ENCODE results near the gene MYO5B. TPM values are rescaled to one million over a fixed set of nuclear protein-coding genes. Genes with fewer than 3 reads are reported as not detected.

Gene MYO5B
- total and polyA plus RNA-seq, 2 experiments from 2014 or later: 20.3 to 41.9 TPM

GRCh38 chr18:49974079-49974478, 220.9 kb downstream of the MYO5B start:
- H3K9me3 ChIP-seq (ENCODE audit: low read depth): no peaks in the 10 kb centered on the region
- 94% methylated on average over 9 of the region's 9 CpGs for WGBS (ENCODE audit: low lambda C conversion rate, missing lambda C conversion rate)
- H3K9me2 ChIP-seq (replicated peaks; ENCODE audit: insufficient read depth): no peaks in the 10 kb centered on the region
- no peak overlapping the region for H2AFZ ChIP-seq
- TF ChIP-seq EZH2phosphoT487 (IDR thresholded peaks at IDR 0.05; ENCODE audit: low read depth, severe bottlenecking, unreplicated experiment) (no peak), EZH2 (IDR thresholded peaks at IDR 0.05; ENCODE audit: borderline replicate concordance) (no peak), CTCF (IDR thresholded peaks at IDR 0.05; ENCODE audit: poor library complexity) (no peak)
- no peaks in the 10 kb centered on the region for H3K27me3 ChIP-seq
- H3K27ac ChIP-seq: no peak overlapping the region
- H4K20me1 ChIP-seq (ENCODE audit: insufficient read depth, poor library complexity, severe bottlenecking): no peaks in the 10 kb centered on the region
- no peaks in the 10 kb centered on the region for H3K79me2 ChIP-seq
- H3K36me3 ChIP-seq (replicated peaks; ENCODE audit: insufficient read depth, low read depth): no peaks in the 10 kb centered on the region
- no peak overlapping the region for H3K4me2 ChIP-seq
- no peaks in the 10 kb centered on the region for H3K4me1 ChIP-seq (ENCODE audit: insufficient read depth)
- no peak for DNase-seq (ENCODE audit: low spot score)
- H3K4me3 ChIP-seq: no peak overlapping the region

- no peak overlapping the region for H2AFZ ChIP-seq
- TF ChIP-seq CTCF (IDR thresholded peaks at IDR 0.05; ENCODE audit: poor library complexity): no peak
- TF ChIP-seq EZH2 (IDR thresholded peaks at IDR 0.05; ENCODE audit: borderline replicate concordance): no peak
- no peak for TF ChIP-seq EZH2phosphoT487 (IDR thresholded peaks at IDR 0.05; ENCODE audit: low read depth, severe bottlenecking, unreplicated experiment)
- H3K9me3 ChIP-seq (ENCODE audit: low read depth): no peaks in the 10 kb centered on the region
- H3K4me2 ChIP-seq: no peak overlapping the region
- H3K4me3 ChIP-seq: no peak overlapping the region
- H4K20me1 ChIP-seq (ENCODE audit: insufficient read depth, poor library complexity, severe bottlenecking): no peaks in the 10 kb centered on the region
- H3K36me3 ChIP-seq (replicated peaks; ENCODE audit: insufficient read depth, low read depth): no peaks in the 10 kb centered on the region
- H3K27me3 ChIP-seq: no peaks in the 10 kb centered on the region
- no peak for DNase-seq (ENCODE audit: low spot score)
- peaks cover 4% of the 10 kb centered on the region for H3K4me1 ChIP-seq (ENCODE audit: insufficient read depth)
- no peak overlapping the region for H3K27ac ChIP-seq
- no peaks in the 10 kb centered on the region for H3K79me2 ChIP-seq
- 96% methylated on average over 3 of the region's 3 CpGs for WGBS (ENCODE audit: low lambda C conversion rate, missing lambda C conversion rate)
- H3K9me2 ChIP-seq (replicated peaks; ENCODE audit: insufficient read depth): no peaks in the 10 kb centered on the region
Measured at GRCh38 chr18:49973592-49973991, 221.4 kb downstream of the MYO5B start.

- H2AFZ ChIP-seq: no peak overlapping the region
- no peaks in the 10 kb centered on the region for H3K9me3 ChIP-seq (ENCODE audit: low read depth)
- H3K4me2 ChIP-seq: no peak overlapping the region
- 92% methylated on average over 3 of the region's 3 CpGs for WGBS (ENCODE audit: low lambda C conversion rate, missing lambda C conversion rate)
- H3K27me3 ChIP-seq: no peaks in the 10 kb centered on the region
- no peak overlapping the region for H3K27ac ChIP-seq
- H3K36me3 ChIP-seq (replicated peaks; ENCODE audit: insufficient read depth, low read depth): no peaks in the 10 kb centered on the region
- TF ChIP-seq EZH2phosphoT487 (IDR thresholded peaks at IDR 0.05; ENCODE audit: low read depth, severe bottlenecking, unreplicated experiment) (no peak), EZH2 (IDR thresholded peaks at IDR 0.05; ENCODE audit: borderline replicate concordance) (no peak), CTCF (IDR thresholded peaks at IDR 0.05; ENCODE audit: poor library complexity) (no peak)
- DNase-seq (ENCODE audit: low spot score): no peak
- H4K20me1 ChIP-seq (ENCODE audit: insufficient read depth, poor library complexity, severe bottlenecking): no peaks in the 10 kb centered on the region
- no peaks in the 10 kb centered on the region for H3K79me2 ChIP-seq
- peaks cover 12% of the 10 kb centered on the region for H3K4me1 ChIP-seq (ENCODE audit: insufficient read depth)
- H3K9me2 ChIP-seq (replicated peaks; ENCODE audit: insufficient read depth): no peaks in the 10 kb centered on the region
- H3K4me3 ChIP-seq: no peak overlapping the region
Measured at GRCh38 chr18:49972535-49972934, 222.4 kb downstream of the MYO5B start.

- no peaks in the 10 kb centered on the region for H3K9me3 ChIP-seq (ENCODE audit: low read depth)
- H3K4me2 ChIP-seq: no peak overlapping the region
- peaks cover 20% of the 10 kb centered on the region for H3K4me1 ChIP-seq (ENCODE audit: insufficient read depth)
- H3K36me3 ChIP-seq (replicated peaks; ENCODE audit: insufficient read depth, low read depth): no peaks in the 10 kb centered on the region
- no peaks in the 10 kb centered on the region for H3K27me3 ChIP-seq
- 90% methylated on average over 1 of the region's 1 CpG for whole genome bisulfite sequencing (ENCODE audit: low lambda C conversion rate, missing lambda C conversion rate)
- H3K9me2 ChIP-seq (replicated peaks; ENCODE audit: insufficient read depth): no peaks in the 10 kb centered on the region
- no peaks in the 10 kb centered on the region for H4K20me1 ChIP-seq (ENCODE audit: insufficient read depth, poor library complexity, severe bottlenecking)
- no peak overlapping the region for H3K27ac ChIP-seq
- no peak for DNase-seq (ENCODE audit: low spot score)
- TF ChIP-seq EZH2phosphoT487 (IDR thresholded peaks at IDR 0.05; ENCODE audit: low read depth, severe bottlenecking, unreplicated experiment) (no peak), EZH2 (IDR thresholded peaks at IDR 0.05; ENCODE audit: borderline replicate concordance) (no peak), CTCF (IDR thresholded peaks at IDR 0.05; ENCODE audit: poor library complexity) (no peak)
- no peak overlapping the region for H2AFZ ChIP-seq
- no peak overlapping the region for H3K4me3 ChIP-seq
- H3K79me2 ChIP-seq: no peaks in the 10 kb centered on the region
Measured at GRCh38 chr18:49971462-49971861, 223.5 kb downstream of the MYO5B start.

All from hepatocyte (in vitro differentiated cells).